ENCODE results near the gene CHD1L. TPM values are rescaled to one million over a fixed set of nuclear protein-coding genes. Genes with fewer than 3 reads are reported as not detected.
"Not testable (repeated sequence)": the region's sequence is repeated elsewhere in the genome, so short reads cannot be mapped to it uniquely, and the experiment has no call there.

Gene CHD1L
- total RNA-seq, 1 donor from 2014 or later, result 30.3 TPM

DNA sequence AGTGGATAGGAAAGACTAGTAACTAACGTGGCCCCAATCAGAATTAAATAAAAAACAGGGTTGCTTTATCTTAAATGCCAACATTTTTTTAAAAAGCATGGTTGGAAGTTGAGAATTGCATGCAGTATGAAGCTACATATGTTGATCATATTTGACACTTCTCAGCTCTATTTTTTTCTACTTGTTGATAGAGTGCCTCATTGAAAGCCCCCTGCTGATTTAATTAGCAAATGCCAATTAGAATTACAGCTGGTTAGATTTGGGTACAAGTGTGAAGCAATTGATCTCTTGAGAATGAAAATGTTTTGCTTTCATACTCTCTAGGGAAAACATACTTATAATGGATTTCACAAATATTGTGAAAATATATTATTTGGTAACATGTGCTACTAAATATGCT is 40.5 kb downstream of the CHD1L start:
- no peaks in the 10 kb centered on the region for H3K4me1 Mint-ChIP-seq (ENCODE audit: unreplicated experiment)
- no peaks in the 10 kb centered on the region for H3K9me3 Mint-ChIP-seq (ENCODE audit: unreplicated experiment)
- no peaks in the 10 kb centered on the region for H3K27me3 Mint-ChIP-seq (ENCODE audit: unreplicated experiment)
- no peak overlapping the region for H3K27ac Mint-ChIP-seq (ENCODE audit: unreplicated experiment)
- no peak overlapping the region for H3K4me3 Mint-ChIP-seq (ENCODE audit: unreplicated experiment)
- H3K36me3 Mint-ChIP-seq (ENCODE audit: unreplicated experiment), result peaks cover 42% of the 10 kb centered on the region
- no peak for DNase-seq (ENCODE audit: extremely low spot score, unreplicated experiment)
- no peak for TF ChIP-seq CTCF (IDR thresholded peaks at IDR 0.05)

- Mint-ChIP-seq H3K27me3 (ENCODE audit: unreplicated experiment) (no peaks in the 10 kb centered on the region), H3K9me3 (ENCODE audit: unreplicated experiment) (peaks cover 4% of the 10 kb centered on the region), H3K27ac (ENCODE audit: unreplicated experiment) (no peak overlapping the region), H3K4me3 (ENCODE audit: unreplicated experiment) (no peak overlapping the region), H3K36me3 (ENCODE audit: unreplicated experiment) (peaks cover 67% of the 10 kb centered on the region), H3K4me1 (ENCODE audit: unreplicated experiment) (peaks cover 7% of the 10 kb centered on the region)
- DNase-seq (ENCODE audit: extremely low spot score, unreplicated experiment), result no peak
- TF ChIP-seq CTCF (IDR thresholded peaks at IDR 0.05), result no peak
Measured at GRCh38 chr1:147287133-147287865, 44.8 kb downstream of the CHD1L start.

DNA sequence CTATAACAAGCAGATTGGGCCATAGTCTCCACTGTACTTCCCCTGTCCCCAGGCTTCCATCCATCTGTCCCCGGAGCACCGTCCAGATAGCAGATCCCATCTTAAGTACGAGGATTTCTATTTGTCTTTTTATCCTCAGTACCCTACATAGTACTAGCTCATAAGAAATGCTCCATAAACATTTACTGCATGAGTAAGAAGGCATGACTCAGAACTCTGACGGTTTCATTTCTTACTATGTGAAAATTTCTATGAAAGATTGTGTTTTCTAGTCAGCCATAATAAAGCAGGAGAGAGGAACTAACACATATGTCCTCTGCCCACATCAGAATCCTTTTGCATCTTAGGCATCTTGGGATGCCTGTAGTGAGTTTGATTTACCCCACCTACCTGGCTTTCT is 49.5 kb downstream of the CHD1L start:
- no peak for TF ChIP-seq CTCF (IDR thresholded peaks at IDR 0.05)
- Mint-ChIP-seq H3K27me3 (ENCODE audit: unreplicated experiment) (no peaks in the 10 kb centered on the region), H3K4me3 (ENCODE audit: unreplicated experiment) (no peak overlapping the region), H3K36me3 (ENCODE audit: unreplicated experiment) (peaks cover 76% of the 10 kb centered on the region), H3K9me3 (ENCODE audit: unreplicated experiment) (peaks cover 15% of the 10 kb centered on the region), H3K4me1 (ENCODE audit: unreplicated experiment) (peaks cover 15% of the 10 kb centered on the region), H3K27ac (ENCODE audit: unreplicated experiment) (peak overlapping the region; percentile 79)
- DNase-seq (ENCODE audit: extremely low spot score, unreplicated experiment), result no peak

DNA sequence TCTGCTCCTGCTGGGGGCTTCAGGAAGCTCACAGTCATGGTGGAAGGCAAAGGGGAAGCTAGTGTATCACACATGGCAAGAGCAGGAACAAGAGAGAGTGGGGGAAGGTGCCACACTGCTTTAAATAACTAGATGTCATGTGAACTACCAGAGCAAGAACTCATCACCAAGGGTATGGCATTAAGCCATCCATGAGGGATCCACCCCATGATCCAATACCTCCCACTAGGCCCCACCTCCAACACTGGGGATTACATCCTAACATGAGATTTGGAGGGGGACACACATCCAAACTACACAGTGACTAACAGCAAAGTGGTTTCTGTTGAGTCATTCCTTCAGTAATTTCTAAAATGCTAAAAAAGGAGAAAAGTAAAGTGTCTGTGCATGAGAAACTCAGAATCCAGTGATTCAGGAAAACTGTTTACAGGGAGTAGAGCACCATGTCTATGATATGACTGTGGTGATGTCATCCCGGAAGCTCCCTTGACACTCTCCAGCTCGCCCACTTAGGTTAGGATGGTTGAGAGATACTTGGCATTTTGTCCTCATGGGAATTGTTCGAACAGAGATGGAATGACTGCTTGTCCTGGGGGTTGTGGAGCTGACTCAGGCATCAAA is 50.3 kb downstream of the CHD1L start:
- Mint-ChIP-seq H3K27me3 (ENCODE audit: unreplicated experiment) (no peaks in the 10 kb centered on the region), H3K9me3 (ENCODE audit: unreplicated experiment) (peaks cover 18% of the 10 kb centered on the region), H3K4me3 (ENCODE audit: unreplicated experiment) (no peak overlapping the region), H3K27ac (ENCODE audit: unreplicated experiment) (peak overlapping the region; percentile 79), H3K4me1 (ENCODE audit: unreplicated experiment) (peaks cover 15% of the 10 kb centered on the region), H3K36me3 (ENCODE audit: unreplicated experiment) (peaks cover 78% of the 10 kb centered on the region)
- no peak for TF ChIP-seq CTCF (IDR thresholded peaks at IDR 0.05)
- no peak for DNase-seq (ENCODE audit: extremely low spot score, unreplicated experiment)

- no peak overlapping the region for H3K4me3 Mint-ChIP-seq (ENCODE audit: unreplicated experiment)
Measured at GRCh38 chr1:147297438-147297837, 55.0 kb downstream of the CHD1L start.

DNA sequence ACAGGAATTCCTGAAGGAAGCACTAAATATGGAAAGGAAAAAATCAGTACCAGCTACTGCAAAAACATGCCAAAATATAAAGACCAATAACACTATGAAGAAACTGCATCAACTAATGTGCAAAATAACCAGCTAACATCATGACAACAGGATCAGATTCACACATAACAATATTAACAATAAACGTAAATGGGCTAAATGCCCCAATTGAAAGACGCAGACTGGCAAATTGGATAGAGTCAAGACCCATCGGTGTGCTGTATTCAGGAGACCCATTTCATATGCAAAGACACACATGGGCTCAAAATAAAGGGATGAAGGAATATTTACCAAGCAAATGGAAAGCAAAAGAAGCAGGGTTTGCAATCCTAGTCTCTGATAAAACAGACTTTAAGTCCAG is 63.3 kb downstream of the CHD1L start:
- H3K36me3 Mint-ChIP-seq (ENCODE audit: unreplicated experiment); H3K4me1 Mint-ChIP-seq (ENCODE audit: unreplicated experiment); H3K27me3 Mint-ChIP-seq (ENCODE audit: unreplicated experiment); H3K27ac Mint-ChIP-seq (ENCODE audit: unreplicated experiment); H3K4me3 Mint-ChIP-seq (ENCODE audit: unreplicated experiment); DNase-seq (ENCODE audit: extremely low spot score, unreplicated experiment): not testable (repeated sequence)
- H3K9me3 Mint-ChIP-seq (ENCODE audit: unreplicated experiment), result peaks cover 56% of the 10 kb centered on the region

More at GRCh38 chr1:147297438-147297837, 55.0 kb downstream of the CHD1L start:
- no peaks in the 10 kb centered on the region for H3K27me3 Mint-ChIP-seq (ENCODE audit: unreplicated experiment)
- no peak for DNase-seq (ENCODE audit: extremely low spot score, unreplicated experiment)
- H3K9me3 Mint-ChIP-seq (ENCODE audit: unreplicated experiment), result peaks cover 40% of the 10 kb centered on the region
- peaks cover 7% of the 10 kb centered on the region for H3K4me1 Mint-ChIP-seq (ENCODE audit: unreplicated experiment)
- H3K36me3 Mint-ChIP-seq (ENCODE audit: unreplicated experiment), result peaks cover 69% of the 10 kb centered on the region
- no peak for TF ChIP-seq CTCF (IDR thresholded peaks at IDR 0.05)
- no peak overlapping the region for H3K27ac Mint-ChIP-seq (ENCODE audit: unreplicated experiment)
